GM18951 (cell line): ENCODE results near the gene PLD3.
"Not testable (repeated sequence)": the region's sequence is repeated elsewhere in the genome, so short reads cannot be mapped to it uniquely, and the experiment has no call there.

Experiments used
- POLR2A ChIP-seq: IDR thresholded peaks from 4 replicates; pipeline ENCODE4 v1.6.1; 2011; ENCODE audit warnings: mild to moderate bottlenecking; ENCODE audit not compliant: insufficient read length, insufficient read depth; ENCODE audit errors: extremely low read depth
- in situ Hi-C: fragments of 300-500 bp; cut with MboI; formaldehyde crosslinking; loops from one replicate; pipeline ENCODE4 v1.12.0; 2022; ENCODE audit warnings: low sequenced_read_pairs, mixed read lengths, inconsistent platforms; ENCODE audit not compliant: unreplicated experiment

PLD3 gene

DNA sequence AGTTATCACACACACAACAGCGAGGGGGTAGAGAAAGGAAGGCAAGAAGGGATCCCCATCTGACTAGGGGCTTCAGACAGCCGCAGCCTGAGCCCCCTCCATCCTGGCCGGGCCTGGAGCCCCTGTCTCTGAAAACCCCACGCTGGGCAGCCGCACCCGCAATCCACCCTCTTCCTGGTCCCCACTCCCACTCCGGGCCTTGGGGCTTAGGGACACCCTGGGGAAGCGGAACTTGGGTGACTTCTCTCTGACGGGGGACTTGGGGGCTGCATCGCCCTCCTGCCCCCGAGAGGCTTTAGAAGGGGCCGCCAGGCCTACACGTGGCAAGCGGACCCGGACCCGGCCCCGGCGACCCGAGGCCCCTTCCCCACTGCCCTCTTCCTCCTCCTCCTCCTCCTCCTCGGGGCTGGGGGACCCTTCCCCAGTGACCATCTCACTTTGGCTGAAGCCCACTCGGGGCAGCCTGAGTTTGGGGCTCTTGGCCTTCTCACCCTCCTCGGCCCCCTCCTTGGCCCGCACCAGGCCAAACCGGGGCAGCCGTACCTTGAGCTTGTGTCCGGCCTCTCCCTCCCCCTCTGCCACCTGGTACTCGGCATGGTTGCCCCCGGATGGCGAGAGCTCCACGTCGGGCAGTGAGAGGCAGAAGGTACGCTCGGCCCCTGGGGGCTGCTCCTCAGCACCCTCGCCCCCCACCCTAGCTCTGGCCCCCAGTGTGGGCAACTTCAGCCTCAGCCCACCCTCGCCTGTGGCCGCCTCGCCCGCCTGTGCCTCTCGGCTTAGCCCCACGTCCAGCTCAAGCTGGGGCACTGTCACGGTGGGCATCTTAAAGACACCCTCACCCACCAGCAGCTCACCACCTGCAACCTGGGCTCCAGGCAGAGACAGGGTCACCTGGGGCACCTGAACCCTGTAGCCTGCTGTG, 45.7 kb downstream of the PLD3 start:
- in situ Hi-C loops = no loop called here
- TF ChIP-seq POLR2A = no peak

DNA sequence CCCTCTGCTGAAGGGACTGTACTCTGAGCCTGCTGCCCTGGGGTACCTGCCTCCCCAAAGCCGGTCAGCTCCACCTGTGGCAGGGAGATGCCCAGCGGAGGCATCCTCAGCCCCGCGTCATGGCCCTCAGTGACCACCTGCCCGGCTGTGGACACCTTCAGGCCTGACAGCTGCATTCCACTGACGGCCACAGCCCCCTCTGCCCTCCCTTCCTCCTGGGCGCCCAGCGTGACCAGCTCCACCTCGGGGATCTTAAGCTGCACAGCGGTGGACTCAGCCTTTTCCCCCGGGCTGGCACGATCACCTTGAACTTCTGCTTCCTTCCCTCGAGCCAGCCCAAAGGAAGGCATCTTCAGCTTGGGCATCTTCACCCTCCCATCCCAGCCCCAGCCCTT, 46.3 kb downstream of the PLD3 start:
- TF ChIP-seq POLR2A = no peak
- in situ Hi-C loops = no loop called here

DNA sequence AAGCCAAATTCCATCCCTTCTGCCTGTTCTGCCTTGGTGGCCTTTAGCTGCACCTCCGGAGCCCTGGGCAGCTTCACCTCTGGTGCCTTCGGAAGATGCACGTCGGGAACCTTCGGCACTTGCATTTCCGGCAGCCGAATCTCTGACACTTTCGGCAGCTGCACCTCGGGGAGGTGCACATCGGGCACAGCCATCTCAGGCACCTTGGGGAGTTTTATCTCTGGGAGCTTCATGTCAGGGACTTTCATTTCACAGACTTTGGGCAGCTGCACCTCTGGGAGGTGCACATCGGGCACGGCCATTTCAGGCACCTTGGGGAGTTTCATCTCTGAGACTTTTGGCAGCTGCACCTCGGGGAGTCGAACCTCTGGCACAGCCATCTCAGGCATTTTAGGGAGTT, 47.5 kb downstream of the PLD3 start:
- in situ Hi-C loops = no loop called here
- TF ChIP-seq POLR2A = no peak

DNA sequence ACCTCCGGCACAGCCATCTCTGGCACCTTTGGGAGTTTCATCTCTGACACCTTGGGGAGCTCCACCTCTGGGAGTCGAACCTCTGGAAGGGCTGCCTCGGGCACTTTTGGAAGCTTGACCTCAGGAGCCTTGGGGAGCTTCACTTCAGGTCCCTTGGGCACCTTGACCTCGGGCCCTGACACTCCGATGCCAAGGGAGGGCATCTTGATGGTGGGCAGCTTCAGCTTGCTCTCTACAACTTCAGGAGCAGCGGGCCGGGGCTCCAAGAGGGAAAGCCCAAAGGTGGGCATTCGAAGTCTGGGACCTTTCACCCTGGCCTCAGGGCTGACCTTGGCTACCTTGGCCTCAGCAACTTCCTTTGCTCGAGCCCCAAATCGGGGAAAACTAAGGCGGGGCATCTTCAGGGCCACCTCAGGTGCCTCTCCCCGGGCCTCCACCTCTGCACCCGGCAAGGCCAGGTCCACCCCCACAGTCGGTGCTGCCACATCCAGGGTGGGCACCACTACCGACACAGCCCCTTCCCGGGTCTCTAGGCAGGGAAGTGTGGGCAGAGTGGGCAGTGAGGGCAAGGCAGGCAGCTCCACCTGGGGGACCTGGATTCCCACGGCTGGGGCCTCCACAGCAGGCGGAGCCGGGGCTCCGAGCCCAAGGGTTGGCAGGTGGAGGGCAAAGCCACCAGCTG, 48.5 kb downstream of the PLD3 start:
- in situ Hi-C loops = no loop called here
- no peak for TF ChIP-seq POLR2A

DNA sequence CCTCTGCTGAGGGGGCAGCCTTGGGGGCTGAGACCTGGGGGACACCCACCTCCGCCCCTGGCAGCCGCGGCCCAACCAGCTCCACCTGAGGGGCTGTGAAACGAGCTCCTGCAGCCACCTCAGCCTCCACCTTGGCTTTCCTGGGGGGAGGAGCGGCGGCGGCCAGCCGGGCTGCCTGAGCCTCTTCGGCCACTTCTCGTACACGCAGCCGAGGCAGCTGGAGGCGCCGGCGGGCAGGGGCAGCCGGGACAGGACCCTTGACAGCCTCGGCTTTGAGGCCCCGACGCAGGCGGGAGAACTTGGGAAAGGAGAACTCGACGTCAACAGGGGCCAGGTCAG, 49.0 kb downstream of the PLD3 start:
- no peak for TF ChIP-seq POLR2A
- in situ Hi-C loops = no loop called here

DNA sequence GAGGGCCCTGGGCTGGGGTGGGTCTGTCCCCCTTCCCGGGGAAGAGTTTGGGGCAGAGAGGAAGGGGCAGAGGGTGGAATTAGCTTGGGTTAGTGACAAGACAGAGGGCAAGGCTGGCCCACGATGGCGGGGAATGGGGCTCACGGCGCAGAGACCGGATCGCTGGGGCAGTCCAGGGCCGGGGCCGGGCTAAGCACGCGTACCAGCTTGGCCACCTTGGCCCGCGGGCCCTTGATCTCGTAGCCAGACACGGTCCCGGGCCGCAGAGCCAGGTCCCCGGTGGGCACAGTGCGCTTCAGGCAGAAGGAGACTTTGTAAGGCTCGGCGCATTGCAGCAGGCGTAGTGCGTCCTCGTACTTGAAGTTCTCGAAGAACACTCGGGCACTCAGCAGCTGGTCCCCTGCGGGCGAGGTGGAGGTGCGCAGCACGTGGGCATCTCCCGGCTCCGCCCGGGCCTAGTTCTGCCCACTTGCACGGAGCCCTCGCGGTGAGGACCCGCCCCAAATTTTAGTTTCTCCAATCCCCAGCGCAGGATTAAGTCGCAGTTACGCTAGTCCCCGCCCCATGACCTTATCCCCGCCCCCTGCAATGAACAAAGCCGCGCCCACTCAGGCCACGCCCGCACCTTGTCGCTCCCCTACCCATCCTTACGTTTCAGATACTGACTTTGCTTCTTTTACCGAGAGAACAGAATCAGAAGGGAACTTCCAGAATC, 50.1 kb downstream of the PLD3 start:
- in situ Hi-C loops = no loop called here
- TF ChIP-seq POLR2A = no peak

DNA sequence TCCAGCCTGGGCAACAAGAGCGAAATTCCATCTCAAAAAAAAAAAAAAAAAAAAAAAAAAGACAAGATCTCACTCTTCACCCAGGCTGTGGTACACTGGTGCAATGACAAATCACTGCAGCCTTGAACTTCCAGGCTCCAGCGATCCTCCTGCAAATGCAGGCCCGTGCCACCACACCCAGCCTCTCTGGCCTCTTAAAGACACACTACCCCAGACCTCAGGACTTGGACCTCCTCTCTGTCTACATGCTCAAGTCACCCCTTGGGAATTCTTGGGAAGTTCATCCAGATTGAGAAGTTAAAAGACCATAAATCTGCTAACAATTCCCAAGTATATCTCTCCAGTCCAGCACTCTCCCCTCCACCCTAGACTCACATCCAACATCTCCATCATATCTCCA, 52.1 kb downstream of the PLD3 start:
- TF ChIP-seq POLR2A = no peak
- in situ Hi-C loops = no loop called here

DNA sequence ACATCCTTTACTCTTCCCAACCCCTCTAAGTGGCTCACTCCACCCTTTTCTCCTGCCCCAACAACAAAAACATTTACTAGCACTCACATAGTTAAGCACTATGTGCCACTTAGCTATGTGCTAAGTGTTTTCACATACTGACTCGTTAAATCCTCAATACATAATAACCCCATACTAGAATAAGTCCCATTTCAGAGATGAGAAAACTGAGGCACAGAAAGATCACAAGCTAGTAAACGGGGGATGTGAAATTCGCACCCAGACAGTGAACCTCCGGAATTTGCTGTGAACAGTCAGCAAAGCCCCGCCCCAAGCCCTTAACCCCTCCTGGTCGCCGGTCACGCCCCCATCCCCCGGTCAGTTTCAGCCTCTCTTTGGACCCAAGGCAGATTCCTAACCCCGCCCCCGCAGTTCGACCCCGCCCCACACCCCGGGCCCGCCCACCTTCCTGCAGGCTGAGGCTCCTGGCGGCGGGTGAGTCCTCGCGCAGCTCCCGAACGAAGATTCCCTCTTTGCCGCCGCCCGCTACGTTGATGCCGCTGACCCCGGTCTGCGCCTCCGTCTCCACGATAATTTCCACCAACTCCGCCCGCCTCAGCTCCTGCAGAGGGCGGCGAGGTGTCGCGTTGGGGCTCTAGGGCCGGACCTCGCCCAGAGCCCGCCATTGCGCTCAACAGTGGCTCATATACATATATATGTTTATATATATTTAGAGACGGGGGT, 54.9 kb downstream of the PLD3 start:
- TF ChIP-seq POLR2A = no peak

DNA sequence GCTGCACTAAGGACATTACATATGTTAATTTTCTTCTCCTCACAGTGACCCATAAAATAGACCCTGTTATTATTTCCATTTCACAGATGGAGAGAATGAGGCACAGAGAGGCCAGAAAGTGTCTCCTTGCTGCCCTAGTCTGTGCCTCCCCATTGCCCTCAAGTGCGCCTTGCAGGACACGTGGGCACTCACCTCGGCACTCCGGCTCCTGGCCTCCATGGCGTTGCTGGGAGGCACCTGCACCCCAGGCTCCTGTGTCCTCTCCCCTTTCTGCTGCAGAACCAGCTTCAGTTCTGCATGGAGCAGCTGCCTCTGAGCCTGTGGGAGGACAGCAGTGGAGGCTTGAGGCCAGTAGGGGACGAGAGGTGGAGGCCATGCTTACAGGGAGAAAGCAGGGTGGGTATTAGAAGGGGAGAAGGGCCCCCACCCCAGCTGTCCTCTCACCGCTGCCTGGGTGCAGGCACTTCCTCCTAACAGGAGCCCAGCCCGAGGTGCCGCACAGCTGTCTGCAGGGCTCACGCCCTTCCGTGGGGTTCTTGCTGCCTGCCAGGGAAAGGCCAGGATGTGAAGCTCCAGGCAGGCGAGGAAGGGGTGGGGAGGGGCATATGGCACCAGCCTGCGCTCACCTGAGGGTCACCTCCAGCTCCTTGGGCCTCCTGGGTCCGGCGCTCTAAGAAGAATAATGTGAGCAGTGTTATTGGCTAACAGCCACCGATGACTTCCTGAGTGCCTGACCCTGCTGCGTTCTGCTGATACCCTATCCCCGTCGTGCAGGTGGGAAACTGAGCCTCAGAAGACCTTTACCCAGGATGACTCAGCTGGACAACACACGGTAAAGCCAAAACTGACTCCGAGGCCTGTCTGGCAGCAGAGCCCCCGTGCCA, 59.5 kb downstream of the PLD3 start:
- in situ Hi-C loops = no loop called here
- no peak for TF ChIP-seq POLR2A

More for the DNA sequence above, 54.9 kb downstream of the PLD3 start:
- in situ Hi-C loops = no loop called here

DNA sequence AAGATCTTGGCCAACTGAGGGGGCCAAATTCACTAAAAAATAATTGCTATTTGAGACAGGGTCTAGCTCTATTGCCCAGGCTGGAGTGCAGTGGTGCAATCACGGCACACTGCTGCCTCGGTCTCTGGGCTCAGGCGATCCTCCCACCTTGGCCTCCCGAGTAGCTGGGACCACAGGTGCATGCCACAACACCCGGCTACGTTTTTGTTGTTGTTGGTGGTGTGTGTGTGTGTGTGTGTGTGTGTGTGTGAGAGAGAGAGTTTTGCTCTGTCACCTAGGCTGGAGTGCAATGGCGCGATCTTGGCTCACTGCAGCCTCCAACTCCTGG, 60.1 kb downstream of the PLD3 start:
- in situ Hi-C loops = not testable (repeated sequence)

DNA sequence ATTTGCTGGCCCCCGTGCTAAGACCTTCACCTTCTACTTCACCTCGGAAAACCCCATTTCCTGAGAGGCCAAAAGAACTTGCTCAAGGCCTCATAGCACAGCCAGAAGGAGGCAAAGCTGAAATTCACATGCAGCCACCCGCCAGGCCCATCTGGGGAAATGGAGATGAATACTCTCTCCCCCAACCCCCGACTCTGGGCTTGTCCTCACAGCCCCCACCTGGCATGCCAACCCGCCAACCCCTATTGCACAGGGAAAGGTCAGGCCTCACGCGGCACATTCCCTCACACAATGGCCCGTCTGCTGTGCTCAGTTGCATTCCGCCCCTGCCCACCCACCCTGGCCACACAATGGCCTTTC, 61.5 kb downstream of the PLD3 start:
- in situ Hi-C loops = no loop called here
- TF ChIP-seq POLR2A = no peak

DNA sequence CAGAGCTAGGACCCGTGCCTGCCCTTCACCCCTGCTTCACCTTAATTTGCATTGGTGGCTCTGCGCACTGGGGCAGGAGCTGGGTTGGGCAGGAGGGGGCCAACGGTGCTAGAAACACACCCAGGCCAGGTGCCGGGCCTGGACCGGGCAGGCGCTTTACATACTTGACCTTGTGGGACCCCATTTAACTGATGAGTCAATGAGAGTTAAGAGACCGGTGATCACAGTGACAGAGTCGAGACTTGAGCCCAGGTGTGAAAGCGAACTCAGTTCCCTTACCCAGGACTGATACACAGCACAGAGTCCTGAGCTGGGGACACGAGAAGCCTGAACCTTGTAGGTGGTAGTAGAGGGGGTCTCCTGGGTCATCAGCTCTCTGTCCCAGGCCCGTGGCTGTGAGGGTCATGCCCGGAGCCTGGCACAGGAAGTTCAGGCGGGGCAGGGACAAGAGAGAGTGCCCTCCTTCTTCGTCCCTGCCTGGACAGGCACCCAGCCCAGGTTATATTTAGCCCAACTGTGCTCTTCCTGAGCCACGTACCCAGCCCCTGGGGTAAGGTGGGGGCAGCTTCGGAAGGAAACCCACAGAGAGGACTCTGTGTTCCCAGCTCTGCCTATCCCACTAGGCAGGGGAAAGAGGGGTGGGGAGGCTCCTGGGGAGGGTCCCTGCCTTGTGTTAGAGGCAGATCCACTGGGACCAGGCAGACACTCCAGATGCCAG, 62.8 kb downstream of the PLD3 start:
- TF ChIP-seq POLR2A = no peak
- in situ Hi-C loops = no loop called here
